Osteoblast (primary cell): Measurements from ENCODE around the gene KNDC1. TPM values are rescaled to one million over a fixed set of nuclear protein-coding genes. Genes with fewer than 3 reads are reported as not detected.

ENCODE experiments used
- DNase-seq: peaks from one replicate; pipeline ENCODE4 v3.0.0; 2011; ENCODE audit warnings: low spot score, mixed read lengths; ENCODE audit not compliant: insufficient read length; ENCODE audit errors: missing footprints
- H2AFZ ChIP-seq: 2 replicates; pipeline ENCODE4 v1.6.0; 2011; ENCODE audit warnings: mild to moderate bottlenecking, low read length
- H3K27ac ChIP-seq: 2 replicates; pipeline ENCODE4 v1.5.1; 2011; ENCODE audit warnings: mild to moderate bottlenecking, low read depth, low read length, moderate library complexity
- H3K27me3 ChIP-seq: 2 replicates; pipeline ENCODE4 v1.6.0; 2012; ENCODE audit warnings: mild to moderate bottlenecking, control low read depth, inconsistent platforms, low read length, moderate library complexity; ENCODE audit not compliant: insufficient read depth
- H3K36me3 ChIP-seq: 2 replicates; pipeline ENCODE4 v1.5.1; 2011; ENCODE audit warnings: mild to moderate bottlenecking, low read length, control low read depth, moderate library complexity; ENCODE audit not compliant: insufficient read depth
- H3K4me1 ChIP-seq: 2 replicates; pipeline ENCODE4 v1.5.1; 2011; ENCODE audit warnings: mild to moderate bottlenecking, low read length, control low read depth, moderate library complexity; ENCODE audit not compliant: insufficient read depth
- H3K4me2 ChIP-seq: 2 replicates; pipeline ENCODE4 v1.6.0; 2011; ENCODE audit warnings: mild to moderate bottlenecking, low read length; ENCODE audit not compliant: insufficient read depth
- H3K4me3 ChIP-seq: fragments of 200-600 bp; sonication (generic); 3 replicates; pipeline ENCODE4 v1.5.1; 2012; ENCODE audit warnings: mild to moderate bottlenecking, low read length, inconsistent platforms; ENCODE audit not compliant: insufficient read depth
- H3K79me2 ChIP-seq: 2 replicates; pipeline ENCODE4 v1.6.0; 2012; ENCODE audit warnings: mild to moderate bottlenecking, low read length, control low read depth, inconsistent platforms; ENCODE audit not compliant: insufficient read depth
- H3K9me3 ChIP-seq: 2 replicates; pipeline ENCODE4 v1.5.1; 2011; ENCODE audit warnings: low read depth, low read length, control low read depth
- H4K20me1 ChIP-seq: 2 replicates; pipeline ENCODE4 v1.6.0; 2012; ENCODE audit warnings: mild to moderate bottlenecking, low read length, control low read depth; ENCODE audit not compliant: insufficient read depth
- CTCF ChIP-seq: IDR thresholded peaks from 2 replicates; pipeline ENCODE4 v1.5.1; 2011; ENCODE audit warnings: mild to moderate bottlenecking, low read depth, low read length, moderate library complexity; ENCODE audit errors: extremely low read depth
- total RNA-seq: library from RNA; depleted of rRNA; stranded (reverse); fragments of >200 nt; gene quantifications from 2 replicates; pipeline ENCODE4 v1.2.3, GENCODE V29; 2012

Gene KNDC1
- total RNA-seq, 1 donor, result not detected

- no peak overlapping the region for H2AFZ ChIP-seq
- no peaks in the 10 kb centered on the region for H3K9me3 ChIP-seq
- no peaks in the 10 kb centered on the region for H4K20me1 ChIP-seq
- H3K27ac ChIP-seq, result no peak overlapping the region
- no peak overlapping the region for H3K4me2 ChIP-seq
- no peak for DNase-seq
- no peak for TF ChIP-seq CTCF
- H3K4me3 ChIP-seq, result no peak overlapping the region
- H3K27me3 ChIP-seq, result no peaks in the 10 kb centered on the region
- no peaks in the 10 kb centered on the region for H3K79me2 ChIP-seq
- no peaks in the 10 kb centered on the region for H3K4me1 ChIP-seq
- no peaks in the 10 kb centered on the region for H3K36me3 ChIP-seq
These were observed 46.2 kb upstream of the KNDC1 start for GRCh38 chr10:133113847-133114246.

- Histone ChIP-seq H3K27ac (no peak overlapping the region), H3K4me1 (no peaks in the 10 kb centered on the region)
- no peak for DNase-seq
These were observed 45.8 kb upstream of the KNDC1 start for GRCh38 chr10:133114251-133114650.

GRCh38 chr10:133114726-133115452 lies 45.1 kb upstream of the KNDC1 start:
- DNase-seq, result no peak
- Histone ChIP-seq H3K79me2 (no peaks in the 10 kb centered on the region), H3K4me2 (no peak overlapping the region), H3K9me3 (no peaks in the 10 kb centered on the region), H3K27ac (no peak overlapping the region), H4K20me1 (no peaks in the 10 kb centered on the region), H3K4me3 (no peak overlapping the region), H3K4me1 (no peaks in the 10 kb centered on the region), H2AFZ (no peak overlapping the region), H3K36me3 (no peaks in the 10 kb centered on the region), H3K27me3 (no peaks in the 10 kb centered on the region)
- TF ChIP-seq CTCF, result no peak

More at GRCh38 chr10:133114251-133114650, 45.8 kb upstream of the KNDC1 start:
- no peaks in the 10 kb centered on the region for H3K9me3 ChIP-seq
- no peaks in the 10 kb centered on the region for H3K79me2 ChIP-seq
- no peak for TF ChIP-seq CTCF
- no peaks in the 10 kb centered on the region for H3K27me3 ChIP-seq
- H3K4me2 ChIP-seq, result no peak overlapping the region
- H3K36me3 ChIP-seq, result no peaks in the 10 kb centered on the region
- H3K4me3 ChIP-seq, result no peak overlapping the region
- no peaks in the 10 kb centered on the region for H4K20me1 ChIP-seq
- no peak overlapping the region for H2AFZ ChIP-seq

- no peak overlapping the region for H3K27ac ChIP-seq
- H2AFZ ChIP-seq, result no peak overlapping the region
- H3K4me1 ChIP-seq, result no peaks in the 10 kb centered on the region
- no peak overlapping the region for H3K4me2 ChIP-seq
- no peaks in the 10 kb centered on the region for H3K36me3 ChIP-seq
- H4K20me1 ChIP-seq, result no peaks in the 10 kb centered on the region
- H3K27me3 ChIP-seq, result no peaks in the 10 kb centered on the region
- H3K9me3 ChIP-seq, result no peaks in the 10 kb centered on the region
- TF ChIP-seq CTCF, result no peak
- H3K79me2 ChIP-seq, result no peaks in the 10 kb centered on the region
- H3K4me3 ChIP-seq, result no peak overlapping the region
- no peak for DNase-seq
These were observed 44.6 kb upstream of the KNDC1 start for GRCh38 chr10:133115453-133115842.
